HG03280 (cell line): ENCODE results near the gene PSG11.
"Not testable (repeated sequence)": the region's sequence is repeated elsewhere in the genome, so short reads cannot be mapped to it uniquely, and the experiment has no call there.

Source experiments
- ATAC-seq: cut with Tn5 transposase; IDR thresholded peaks from one replicate; pipeline ENCODE4 v1.9.1; 2021; ENCODE audit warnings: mild to moderate bottlenecking, moderate library complexity; ENCODE audit not compliant: unreplicated experiment

Gene PSG11

GRCh38 chr19:42989851-42990250 is 36.4 kb downstream of the PSG11 start:
- no peak for ATAC-seq

GRCh38 chr19:42989186-42989585 is 37.1 kb downstream of the PSG11 start:
- ATAC-seq = not testable (repeated sequence)

- ATAC-seq = not testable (repeated sequence)
Observed at GRCh38 chr19:42988206-42988605, 38.1 kb downstream of the PSG11 start.

- ATAC-seq = no peak
Observed at GRCh38 chr19:42985588-42985987, 40.7 kb downstream of the PSG11 start.

- ATAC-seq = not testable (repeated sequence)
Observed at GRCh38 chr19:42982111-42982510, 44.2 kb downstream of the PSG11 start.

- ATAC-seq = not testable (repeated sequence)
Observed at GRCh38 chr19:42971451-42971850, 54.8 kb downstream of the PSG11 start.

- no peak for ATAC-seq
Observed at GRCh38 chr19:42965176-42965575, 61.1 kb downstream of the PSG11 start.

- ATAC-seq = no peak
Observed at GRCh38 chr19:42961119-42961518, 65.2 kb downstream of the PSG11 start.
